Lung (tissue), 12 donors: ENCODE data around the gene PRKCSH. TPM values are rescaled to one million over a fixed set of nuclear protein-coding genes. Genes with fewer than 3 reads are reported as not detected.

Source experiments
- ATAC-seq: fragments of 200-7000 bp; cut with Tn5 transposase; one replicate; pipeline ENCODE4 v1.9.1; 2020; ENCODE audit warnings: moderate number of reproducible peaks; ENCODE audit not compliant: insufficient read depth, low FRiP score
- DNase-seq, 3 donors: peaks; one replicate each; pipeline ENCODE4 v3.0.0-alpha.2; 2013 to 2017
- H3K27ac ChIP-seq, 2 donors: one replicate each; pipeline ENCODE4 v1.5.1; 2013; ENCODE audit warnings: mild to moderate bottlenecking in 2 of 2, moderate library complexity in 2 of 2, control low read depth in 1 of 2, inconsistent platforms in 1 of 2, low read depth in 1 of 2, low read length in 1 of 2
- H3K27me3 ChIP-seq, 3 donors: one replicate each; pipeline ENCODE4 v1.5.1; 2013; ENCODE audit warnings: low read length in 2 of 3; ENCODE audit not compliant: control insufficient read depth in 3 of 3, insufficient read depth in 3 of 3
- H3K36me3 ChIP-seq, 4 donors: one replicate each; pipeline ENCODE4 v1.5.1; 2013; ENCODE audit warnings: low read length in 4 of 4, mild to moderate bottlenecking in 1 of 4, moderate library complexity in 1 of 4; ENCODE audit not compliant: control insufficient read depth in 4 of 4, insufficient read depth in 4 of 4
- H3K4me1 ChIP-seq, 5 donors: one replicate each; pipeline ENCODE4 v1.5.1; 2013; ENCODE audit warnings: low read length in 5 of 5, mild to moderate bottlenecking in 2 of 5, moderate library complexity in 1 of 5; ENCODE audit not compliant: control insufficient read depth in 5 of 5, insufficient read depth in 5 of 5
- H3K4me3 ChIP-seq: one replicate; pipeline ENCODE4 v1.5.1; 2013; ENCODE audit warnings: mild to moderate bottlenecking, control low read depth, moderate library complexity
- H3K9ac ChIP-seq, 2 donors: one replicate each; pipeline ENCODE4 v1.5.1; 2013; ENCODE audit warnings: low read length in 2 of 2, control low read depth in 1 of 2; ENCODE audit not compliant: insufficient read depth in 1 of 2
- H3K9me3 ChIP-seq, 4 donors: one replicate each; pipeline ENCODE4 v1.5.1; 2013; ENCODE audit warnings: low read length in 3 of 4, mild to moderate bottlenecking in 1 of 4, moderate library complexity in 1 of 4; ENCODE audit not compliant: control insufficient read depth in 4 of 4, insufficient read depth in 3 of 4
- WGBS, 2 donors: extraction: QIAGEN DNeasy Blood & Tissue Kit; methylation state at CpG; one replicate each; pipeline ENCODE4 v1.1.7; 2013; 5-methylcytosine and 5-hydroxymethylcytosine counted together
- polyA plus RNA-seq, 2 donors: library from polyadenylated mRNA; stranded (reverse); fragments of 200-250 nt; gene quantifications; one replicate each; pipeline ENCODE4 v1.2.1, GENCODE V29; 2013
- total RNA-seq, 2 donors: library from RNA; depleted of rRNA in 1 of 2; stranded (reverse); fragments of >200 nt in 1 of 2; gene quantifications; one replicate each; pipeline ENCODE4 v1.2.1, GENCODE V29; 2014 to 2021
- TF ChIP-seq, protein P1 (sequence below): IDR thresholded peaks from 2 replicates; pipeline ENCODE4 v1.5.1; 2012; ENCODE audit warnings: mild to moderate bottlenecking; ENCODE audit errors: control extremely low read depth, extremely low read depth
- donor health status: control.
- donor health status: control.
- donor health status: Bipolar disorder and iron deficiency.
- donor health status: healthy.
- donor health status: DM: yes; HTN: yes; CAD: no.

PRKCSH gene
- total and polyA plus RNA-seq, 4 donors = 115 to 315 (median 158) TPM

- no peak overlapping the region for H3K27ac ChIP-seq
- WGBS, 2 donors = 95 to 96% methylated on average over 2 of the region's 2 CpGs
These were observed 20.9 kb upstream of the PRKCSH start for GRCh38 chr19:11414544-11414943.

GRCh38 chr19:11416346-11417052 lies 18.9 kb upstream of the PRKCSH start:
- H3K27me3 ChIP-seq = peaks cover 0 to 32% (median 25%) of the 10 kb centered on the region in 3 donors
- TF ChIP-seq, protein P1, sequence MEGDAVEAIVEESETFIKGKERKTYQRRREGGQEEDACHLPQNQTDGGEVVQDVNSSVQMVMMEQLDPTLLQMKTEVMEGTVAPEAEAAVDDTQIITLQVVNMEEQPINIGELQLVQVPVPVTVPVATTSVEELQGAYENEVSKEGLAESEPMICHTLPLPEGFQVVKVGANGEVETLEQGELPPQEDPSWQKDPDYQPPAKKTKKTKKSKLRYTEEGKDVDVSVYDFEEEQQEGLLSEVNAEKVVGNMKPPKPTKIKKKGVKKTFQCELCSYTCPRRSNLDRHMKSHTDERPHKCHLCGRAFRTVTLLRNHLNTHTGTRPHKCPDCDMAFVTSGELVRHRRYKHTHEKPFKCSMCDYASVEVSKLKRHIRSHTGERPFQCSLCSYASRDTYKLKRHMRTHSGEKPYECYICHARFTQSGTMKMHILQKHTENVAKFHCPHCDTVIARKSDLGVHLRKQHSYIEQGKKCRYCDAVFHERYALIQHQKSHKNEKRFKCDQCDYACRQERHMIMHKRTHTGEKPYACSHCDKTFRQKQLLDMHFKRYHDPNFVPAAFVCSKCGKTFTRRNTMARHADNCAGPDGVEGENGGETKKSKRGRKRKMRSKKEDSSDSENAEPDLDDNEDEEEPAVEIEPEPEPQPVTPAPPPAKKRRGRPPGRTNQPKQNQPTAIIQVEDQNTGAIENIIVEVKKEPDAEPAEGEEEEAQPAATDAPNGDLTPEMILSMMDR = no peak
- DNase-seq = no peak
- no peak overlapping the region for H3K9ac ChIP-seq
- WGBS, 2 donors = 94 to 97% methylated on average over 17 of the region's 17 CpGs
- H3K27ac ChIP-seq = no peak overlapping the region
- no peak overlapping the region for H3K4me3 ChIP-seq
- no peak for ATAC-seq
- peaks cover 0 to 13% (median 10%) of the 10 kb centered on the region in 5 donors for H3K4me1 ChIP-seq
- peaks cover 0 to 2% (median 0%) of the 10 kb centered on the region in 4 donors for H3K9me3 ChIP-seq
- no peaks in the 10 kb centered on the region for H3K36me3 ChIP-seq

More at GRCh38 chr19:11414544-11414943, 20.9 kb upstream of the PRKCSH start:
- Histone ChIP-seq H3K9me3 (peaks cover 0 to 2% (median 0%) of the 10 kb centered on the region in 4 donors), H3K27me3 (peaks cover 0 to 14% (median 11%) of the 10 kb centered on the region in 3 donors), H3K4me3 (no peak overlapping the region), H3K4me1 (peaks cover 0 to 2% (median 0%) of the 10 kb centered on the region in 5 donors), H3K9ac (no peak overlapping the region), H3K36me3 (peaks cover 0 to 1% (median 0%) of the 10 kb centered on the region in 4 donors)
- no peak for ATAC-seq
- TF ChIP-seq, protein P1 = no peak
- DNase-seq = no peak

GRCh38 chr19:11418094-11418548 lies 17.3 kb upstream of the PRKCSH start:
- Histone ChIP-seq H3K27ac (no peak overlapping the region), H3K9ac (no peak overlapping the region), H3K9me3 (peaks cover 0 to 2% (median 0%) of the 10 kb centered on the region in 4 donors), H3K4me1 (peaks cover 0 to 21% (median 10%) of the 10 kb centered on the region in 5 donors), H3K36me3 (no peaks in the 10 kb centered on the region), H3K27me3 (peaks cover 0 to 39% (median 36%) of the 10 kb centered on the region in 3 donors), H3K4me3 (peak overlapping the region; percentile 33)
- 4 to 17% methylated on average over 12 to 14 of the region's 16 CpGs for WGBS, 2 donors
- DNase-seq (no peak), ATAC-seq (no peak)
- TF ChIP-seq, protein P1 = no peak
